C4-2B (cell line): ENCODE results near the gene ZG16.
"Not testable (repeated sequence)": the region's sequence is repeated elsewhere in the genome, so short reads cannot be mapped to it uniquely, and the experiment has no call there.

ENCODE experiments used
- H3K27ac ChIP-seq: fragments of 450-650 bp; 2 replicates; pipeline ENCODE4 v1.5.1; 2017
- CTCF ChIP-seq: fragments of 450-650 bp; conservative IDR thresholded peaks from 2 replicates; pipeline ENCODE4 v1.5.1; 2017; ENCODE audit warnings: mild to moderate bottlenecking
- ZFX ChIP-seq: fragments of 450-650 bp; IDR thresholded peaks from 2 replicates; pipeline ENCODE4 v1.6.1; 2017

ZG16 gene

GRCh38 chr16:29777576-29778350 is at the start of gene ZG16:
Gene ZG16 (plus strand): TSS chr16:29778256. CDS start chr16:29779267, 1,011 bp downstream.
- H3K27ac ChIP-seq = no peak within 1 kb of the TSS
- TF ChIP-seq ZFX = no peak
- TF ChIP-seq CTCF = no peak

- TF ChIP-seq CTCF = peak; percentile 69
- TF ChIP-seq ZFX = no peak
Observed at GRCh38 chr16:29729116-29729521, 48.9 kb upstream of the ZG16 start.

GRCh38 chr16:29730649-29731048 is 47.4 kb upstream of the ZG16 start:
- H3K27ac ChIP-seq = no peak overlapping the region
- TF ChIP-seq CTCF (no peak), ZFX (no peak)

More at GRCh38 chr16:29729116-29729521, 48.9 kb upstream of the ZG16 start:
- H3K27ac ChIP-seq = no peak overlapping the region

GRCh38 chr16:29731768-29732601 is 46.1 kb upstream of the ZG16 start:
- H3K27ac ChIP-seq = not testable (repeated sequence)

- no peak overlapping the region for H3K27ac ChIP-seq
- TF ChIP-seq CTCF = no peak
- TF ChIP-seq ZFX = no peak
Observed at GRCh38 chr16:29734786-29735185, 43.3 kb upstream of the ZG16 start.

GRCh38 chr16:29736112-29736511 is 41.9 kb upstream of the ZG16 start:
- TF ChIP-seq ZFX (no peak), CTCF (no peak)
- no peak overlapping the region; the same call in 1 of the 2 replicates for H3K27ac ChIP-seq

GRCh38 chr16:29736764-29737163 is 41.3 kb upstream of the ZG16 start:
- no peak for TF ChIP-seq ZFX
- no peak for TF ChIP-seq CTCF
- H3K27ac ChIP-seq = peak overlapping the region; percentile 98
